ENCODE data around the gene CNTNAP2. TPM values are rescaled to one million over a fixed set of nuclear protein-coding genes. Genes with fewer than 3 reads are reported as not detected.

The CNTNAP2 gene
- total and polyA plus RNA-seq, 8 donors, result 0.19 to 18.2 (median 0.56) TPM

- no peak overlapping the region for H3K4me3 ChIP-seq
- no peaks in the 10 kb centered on the region for H3K36me3 ChIP-seq
- TF ChIP-seq EP300 (IDR thresholded peaks at IDR 0.05) (no peak), CTCF (IDR thresholded peaks at IDR 0.05) (no peak), POLR2A (IDR thresholded peaks at IDR 0.05) (no peak), POLR2AphosphoS5 (IDR thresholded peaks at IDR 0.05) (no peak)
- no peaks in the 10 kb centered on the region for H3K9me3 ChIP-seq
- peaks cover 0 to 5% (median 0%) of the 10 kb centered on the region in 4 donors for H3K4me1 ChIP-seq
- intact Hi-C loops (cut with DNase I; ENCODE audit: low total_unique reads), result no loop called here
- DNase-seq, result no peak
- no peak overlapping the region for H3K27ac ChIP-seq
- WGBS, 5 donors, result 85 to 88% (median 88%) methylated on average over 8 of the region's 8 CpGs
- no peaks in the 10 kb centered on the region for H3K27me3 ChIP-seq
Measured at GRCh38 chr7:147571436-147572185, 1455.0 kb downstream of the CNTNAP2 start.

GRCh38 chr7:147578196-147578595 lies 1461.6 kb downstream of the CNTNAP2 start:
- Histone ChIP-seq H3K36me3 (no peaks in the 10 kb centered on the region), H3K27ac (no peak overlapping the region), H3K4me1 (no peaks in the 10 kb centered on the region), H3K4me3 (no peak overlapping the region), H3K27me3 (no peaks in the 10 kb centered on the region), H3K9me3 (no peaks in the 10 kb centered on the region)
- intact Hi-C loops (cut with DNase I; ENCODE audit: low total_unique reads), result no loop called here
- DNase-seq, result no peak
- WGBS, 5 donors, result 84 to 94% (median 89%) methylated on average over 3 of the region's 3 CpGs
- no peak for TF ChIP-seq CTCF (IDR thresholded peaks at IDR 0.05)
- no peak for TF ChIP-seq POLR2A (IDR thresholded peaks at IDR 0.05)
- TF ChIP-seq POLR2AphosphoS5 (IDR thresholded peaks at IDR 0.05), result no peak
- TF ChIP-seq EP300 (IDR thresholded peaks at IDR 0.05), result no peak

GRCh38 chr7:147579148-147579547 lies 1462.5 kb downstream of the CNTNAP2 start:
- Histone ChIP-seq H3K27me3 (no peaks in the 10 kb centered on the region), H3K4me3 (no peak overlapping the region), H3K27ac (no peak overlapping the region), H3K4me1 (no peaks in the 10 kb centered on the region), H3K36me3 (no peaks in the 10 kb centered on the region), H3K9me3 (no peaks in the 10 kb centered on the region)
- no peak for DNase-seq
- intact Hi-C loops (cut with DNase I; ENCODE audit: low total_unique reads), result no loop called here
- TF ChIP-seq POLR2AphosphoS5 (IDR thresholded peaks at IDR 0.05) (no peak), POLR2A (IDR thresholded peaks at IDR 0.05) (no peak), EP300 (IDR thresholded peaks at IDR 0.05) (no peak), CTCF (IDR thresholded peaks at IDR 0.05) (no peak)
- 24 to 60% (median 24%) methylated on average over 1 of the region's 1 CpG for WGBS, 5 donors

- TF ChIP-seq CTCF (IDR thresholded peaks at IDR 0.05) (no peak), EP300 (IDR thresholded peaks at IDR 0.05) (no peak), POLR2AphosphoS5 (IDR thresholded peaks at IDR 0.05) (no peak), POLR2A (IDR thresholded peaks at IDR 0.05) (no peak)
- Histone ChIP-seq H3K27ac (no peak overlapping the region), H3K9me3 (no peaks in the 10 kb centered on the region), H3K4me1 (no peaks in the 10 kb centered on the region), H3K4me3 (no peak overlapping the region), H3K36me3 (no peaks in the 10 kb centered on the region), H3K27me3 (no peaks in the 10 kb centered on the region)
- WGBS, 5 donors, result 58 to 69% (median 62%) methylated on average over 4 to 5 of the region's 5 CpGs
- intact Hi-C loops (cut with DNase I; ENCODE audit: low total_unique reads), result no loop called here
- peak in 1 of 2 donors; percentile 9 for DNase-seq
Measured at GRCh38 chr7:147584771-147585193, 1468.2 kb downstream of the CNTNAP2 start.

All from stomach (tissue), 9 donors.